NCI-H1048 (cell line): ENCODE measurements around the gene DPM1.

Source experiments
- DNase-seq: peaks from one replicate; lab custom pipeline; 2025; lab: John Stamatoyannopoulos, UW

The DPM1 gene

GRCh38 chr20:50930139-50930975 is 28.0 kb downstream of the DPM1 start:
- no peak for DNase-seq

- DNase-seq = peak; percentile 92
Measured at GRCh38 chr20:50929299-50930138, 28.8 kb downstream of the DPM1 start.

GRCh38 chr20:50928469-50928868 is 29.9 kb downstream of the DPM1 start:
- no peak for DNase-seq

GRCh38 chr20:50926530-50926929 is 31.8 kb downstream of the DPM1 start:
- DNase-seq = no peak

GRCh38 chr20:50924261-50924920 is 33.9 kb downstream of the DPM1 start:
- no peak for DNase-seq

- DNase-seq = no peak
Measured at GRCh38 chr20:50921803-50922501, 36.4 kb downstream of the DPM1 start.

GRCh38 chr20:50920997-50921396 is 37.3 kb downstream of the DPM1 start:
- no peak for DNase-seq

- DNase-seq = no peak
Measured at GRCh38 chr20:50919567-50919966, 38.8 kb downstream of the DPM1 start.

- DNase-seq = no peak
Measured at GRCh38 chr20:50918403-50918802, 39.9 kb downstream of the DPM1 start.

GRCh38 chr20:50916934-50917333 is 41.4 kb downstream of the DPM1 start:
- DNase-seq = no peak

GRCh38 chr20:50916257-50916656 is 42.1 kb downstream of the DPM1 start:
- no peak for DNase-seq

GRCh38 chr20:50915424-50915823 is 42.9 kb downstream of the DPM1 start:
- DNase-seq = peak; percentile 26

GRCh38 chr20:50913690-50914375 is 44.5 kb downstream of the DPM1 start:
- DNase-seq = no peak

GRCh38 chr20:50911716-50912115 is 46.6 kb downstream of the DPM1 start:
- no peak for DNase-seq

GRCh38 chr20:50911030-50911429 is 47.3 kb downstream of the DPM1 start:
- no peak for DNase-seq

GRCh38 chr20:50909413-50909812 is 48.9 kb downstream of the DPM1 start:
- no peak for DNase-seq

GRCh38 chr20:50904067-50904570 is 54.2 kb downstream of the DPM1 start:
- no peak for DNase-seq

- no peak for DNase-seq
Measured at GRCh38 chr20:50903353-50904051, 54.8 kb downstream of the DPM1 start.

- DNase-seq = no peak
Measured at GRCh38 chr20:50901301-50901700, 57.0 kb downstream of the DPM1 start.

GRCh38 chr20:50900261-50900660 is 58.1 kb downstream of the DPM1 start:
- DNase-seq = no peak

GRCh38 chr20:50898475-50898874 is 59.9 kb downstream of the DPM1 start:
- no peak for DNase-seq
